Raji (cell line): ENCODE data around the gene FEM1C.

Experiments
- POLR2A ChIP-seq: IDR thresholded peaks from 2 replicates; pipeline ENCODE4 v1.6.1; 2011; ENCODE audit warnings: low read depth, low read length, control low read depth; ENCODE audit not compliant: insufficient read depth

The FEM1C gene

GRCh38 chr5:115475788-115476187 is 68.8 kb downstream of the FEM1C start:
- TF ChIP-seq POLR2A, result no peak

- TF ChIP-seq POLR2A, result no peak
These were observed 72.1 kb downstream of the FEM1C start for GRCh38 chr5:115472271-115473025.

GRCh38 chr5:115471345-115472063 is 73.1 kb downstream of the FEM1C start:
- TF ChIP-seq POLR2A, result no peak

- no peak for TF ChIP-seq POLR2A
These were observed 73.7 kb downstream of the FEM1C start for GRCh38 chr5:115470921-115471320.
